RCC 7860 (cell line): ENCODE data around the gene B4GALNT1.
A peak's percentile ranks its signal among the peaks of the same experiment; 100 is the strongest.

ENCODE experiments used
- DNase-seq: peaks from one replicate; pipeline ENCODE4 v3.0.0-alpha.2; 2015; ENCODE audit warnings: low spot score
- FAIRE-seq: peaks from 2 replicates; lab custom pipeline; 2012; peaks lifted over from hg19 to GRCh38; lab: Jason Lieb, UNC

Gene B4GALNT1

DNA sequence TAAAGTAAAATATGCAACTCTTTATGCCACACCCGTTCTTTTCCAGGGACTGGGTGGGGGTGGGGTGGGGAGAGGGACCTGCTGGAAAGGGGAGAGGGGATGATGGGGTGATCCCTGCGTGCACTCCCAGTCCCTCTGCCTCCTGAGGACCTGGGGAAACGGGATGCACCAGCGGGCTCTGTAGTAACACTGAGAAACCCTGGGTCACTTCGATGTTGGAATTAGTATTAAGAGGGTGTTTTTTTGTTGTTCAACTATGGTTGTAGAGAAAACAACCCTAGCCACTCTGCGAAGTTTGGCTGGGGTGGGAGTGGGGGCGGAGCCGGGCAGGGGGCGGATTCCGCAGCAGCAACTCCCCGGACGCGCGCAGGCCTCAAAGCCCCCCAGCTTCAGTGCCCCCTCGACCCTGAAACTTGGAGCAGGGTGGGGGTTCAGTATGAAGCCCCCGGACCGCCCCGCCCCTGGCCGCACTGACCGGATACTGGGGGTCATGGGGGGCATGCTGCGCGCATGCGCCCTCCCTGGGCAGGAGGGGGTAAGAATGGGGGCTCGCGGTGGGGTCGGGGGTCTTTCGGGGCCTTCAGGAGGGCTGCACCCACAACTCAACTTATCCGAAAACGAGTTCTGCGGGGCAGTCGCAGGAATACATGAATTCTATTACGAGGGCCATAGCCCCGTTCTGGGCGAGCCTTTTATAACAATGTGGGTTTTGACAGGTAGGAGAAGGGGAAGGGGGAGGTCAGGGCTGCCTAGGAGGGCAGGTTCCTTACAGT lies 23.0 kb downstream of the B4GALNT1 start:
- FAIRE-seq (no peak), DNase-seq (no peak)

DNA sequence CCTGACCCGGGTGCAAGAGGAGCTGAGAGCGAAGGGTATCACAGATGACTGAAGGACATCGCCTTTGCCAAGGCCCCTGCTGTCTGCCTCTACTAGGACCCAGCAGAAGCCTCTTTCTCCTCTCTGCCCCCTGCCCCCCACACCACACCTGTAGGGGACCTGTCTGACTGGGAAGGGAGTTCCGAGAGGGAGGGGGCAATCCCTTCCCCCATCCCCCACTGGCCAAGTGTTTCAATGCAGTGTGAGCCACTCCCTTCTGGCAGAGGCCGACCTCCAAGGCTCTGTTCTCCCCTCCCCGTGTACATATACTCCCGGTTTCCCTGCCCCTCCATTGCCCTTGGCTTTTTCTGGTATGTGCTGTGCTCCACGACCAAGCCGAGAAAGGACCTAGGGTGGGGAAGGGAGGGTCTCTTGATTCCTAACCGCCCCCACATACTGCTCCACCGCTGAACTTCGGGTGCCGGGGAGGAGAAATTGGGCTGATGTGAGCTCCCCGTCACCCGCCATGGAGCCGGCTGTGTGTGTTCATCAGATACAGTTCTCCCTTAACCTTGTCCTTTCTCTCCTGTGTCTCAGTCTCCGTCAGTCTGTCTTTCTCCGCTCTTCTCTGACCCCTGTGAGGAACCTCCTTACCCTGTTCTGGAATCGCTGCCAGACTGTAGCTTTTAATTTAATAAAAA lies 23.8 kb downstream of the B4GALNT1 start:
- DNase-seq (no peak), FAIRE-seq (no peak)

- FAIRE-seq (no peak), DNase-seq (no peak)
Measured at GRCh38 chr12:57607958-57608663, 24.9 kb downstream of the B4GALNT1 start.

- FAIRE-seq, result no peak
- DNase-seq, result no peak
Measured at GRCh38 chr12:57606821-57607220, 26.2 kb downstream of the B4GALNT1 start.

GRCh38 chr12:57606399-57606798 lies 26.6 kb downstream of the B4GALNT1 start:
- DNase-seq, result no peak
- FAIRE-seq, result no peak

DNA sequence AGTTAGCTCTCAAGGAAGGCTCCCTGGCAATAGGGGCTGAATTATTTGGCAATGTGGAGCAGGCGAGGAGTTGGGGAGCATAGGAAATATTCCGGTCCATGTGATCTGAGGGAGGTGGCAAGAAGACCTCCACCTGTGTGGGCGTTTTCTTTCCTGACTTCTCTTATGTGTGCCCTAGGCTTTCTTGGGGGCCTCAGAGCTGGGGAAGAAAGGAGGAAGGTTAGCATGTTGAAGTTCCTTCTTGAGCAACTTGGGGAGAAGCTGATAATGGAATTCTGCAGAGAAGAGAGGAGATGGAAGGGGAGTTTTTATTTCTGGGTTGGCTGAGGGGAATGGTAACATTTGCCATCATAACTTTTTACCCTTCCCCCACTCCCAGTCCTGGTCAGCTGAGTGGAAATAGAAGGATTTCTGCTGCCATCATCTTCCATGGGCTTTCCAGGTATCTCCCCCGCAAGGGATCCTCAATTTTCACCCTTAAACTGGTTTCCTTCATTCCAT lies 27.1 kb downstream of the B4GALNT1 start:
- DNase-seq (no peak), FAIRE-seq (no peak)

GRCh38 chr12:57604992-57605810 lies 27.8 kb downstream of the B4GALNT1 start:
- FAIRE-seq, result no peak
- no peak for DNase-seq

- no peak for DNase-seq
- FAIRE-seq, result no peak
Measured at GRCh38 chr12:57604454-57604991, 28.5 kb downstream of the B4GALNT1 start, which contains the start of gene DTX3. Gene DTX3, plus strand, starts transcription at chr12:57604824. Its CDS starts 1,694 bp downstream, at chr12:57606518.

- DNase-seq, result no peak
- no peak for FAIRE-seq
Measured at GRCh38 chr12:57603815-57604453, 29.1 kb downstream of the B4GALNT1 start.

DNA sequence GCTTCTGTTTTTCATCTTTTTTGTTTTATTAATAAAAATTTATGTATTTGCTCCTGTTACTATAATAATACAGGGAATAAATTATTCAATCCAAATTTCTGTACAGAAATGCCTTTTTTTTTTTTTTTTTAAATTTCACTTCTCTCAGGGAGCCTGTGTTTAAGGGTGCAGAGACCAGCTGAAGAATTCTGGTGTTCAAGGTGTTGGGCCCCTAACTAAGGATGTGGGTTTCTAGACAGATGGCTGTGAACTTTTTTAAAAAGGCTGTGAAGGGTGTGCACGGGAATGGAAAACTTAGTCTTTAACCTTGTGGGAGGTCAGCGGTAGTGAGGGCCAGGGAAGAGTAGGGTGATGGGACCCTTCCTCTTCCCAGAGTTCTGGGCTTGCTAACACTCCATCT lies 29.7 kb downstream of the B4GALNT1 start:
- no peak for FAIRE-seq

GRCh38 chr12:57602544-57602943 lies 30.5 kb downstream of the B4GALNT1 start:
- no peak for DNase-seq
- no peak for FAIRE-seq

More for the DNA sequence above, 29.7 kb downstream of the B4GALNT1 start:
- DNase-seq, result no peak

DNA sequence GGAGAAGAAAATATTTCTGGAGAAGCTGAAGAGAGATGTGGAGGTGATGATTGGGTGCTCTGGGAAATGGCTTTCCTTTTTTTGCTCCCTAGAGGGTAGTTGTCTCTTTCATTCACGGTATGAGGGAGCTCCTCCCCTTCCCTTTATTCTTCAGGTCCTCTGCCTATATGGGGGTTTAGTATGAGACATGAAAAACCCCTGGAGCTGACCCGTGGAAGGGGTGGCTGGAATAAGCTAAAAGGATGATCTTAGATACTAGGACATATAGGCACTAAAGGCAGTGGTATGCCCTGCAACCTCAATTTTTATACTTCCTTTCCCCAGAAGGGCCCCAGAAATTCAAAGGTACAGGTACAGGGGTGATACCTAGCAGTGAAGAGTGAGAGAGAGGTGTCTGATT lies 32.6 kb downstream of the B4GALNT1 start:
- DNase-seq, result no peak
- no peak for FAIRE-seq

GRCh38 chr12:57593187-57593586 lies 39.8 kb downstream of the B4GALNT1 start:
- DNase-seq (no peak), FAIRE-seq (no peak)

GRCh38 chr12:57592551-57593165 lies 40.3 kb downstream of the B4GALNT1 start:
- no peak for FAIRE-seq

DNA sequence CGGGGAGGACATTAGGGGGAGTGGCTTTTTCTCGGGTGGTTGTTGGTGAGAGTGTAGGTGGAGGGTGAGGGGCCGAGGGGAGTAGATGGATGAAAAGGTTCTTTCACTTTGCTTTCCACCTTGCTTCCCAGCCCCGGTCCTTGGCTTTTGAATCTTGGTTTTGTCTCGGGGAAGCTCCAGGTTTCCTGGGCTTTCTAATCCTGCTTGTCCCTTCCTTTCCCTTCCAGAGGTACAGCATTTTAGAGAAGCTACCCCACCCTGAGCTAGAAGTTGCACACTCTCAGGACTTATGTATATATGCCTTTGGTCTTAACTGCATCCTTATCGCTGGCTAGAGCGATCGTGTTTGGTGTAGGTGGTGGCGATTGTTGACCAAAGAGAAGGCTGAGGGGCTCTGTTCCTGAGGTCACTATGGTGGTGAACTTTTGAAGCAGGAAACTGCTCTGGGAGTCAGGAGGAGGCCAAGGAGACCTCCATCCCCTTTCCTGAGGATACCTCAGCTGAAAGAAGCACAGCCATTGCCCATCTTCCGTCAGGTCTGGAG lies 41.1 kb downstream of the B4GALNT1 start:
- FAIRE-seq, result no peak
- no peak for DNase-seq

More at GRCh38 chr12:57592551-57593165, 40.3 kb downstream of the B4GALNT1 start:
- DNase-seq, result no peak

DNA sequence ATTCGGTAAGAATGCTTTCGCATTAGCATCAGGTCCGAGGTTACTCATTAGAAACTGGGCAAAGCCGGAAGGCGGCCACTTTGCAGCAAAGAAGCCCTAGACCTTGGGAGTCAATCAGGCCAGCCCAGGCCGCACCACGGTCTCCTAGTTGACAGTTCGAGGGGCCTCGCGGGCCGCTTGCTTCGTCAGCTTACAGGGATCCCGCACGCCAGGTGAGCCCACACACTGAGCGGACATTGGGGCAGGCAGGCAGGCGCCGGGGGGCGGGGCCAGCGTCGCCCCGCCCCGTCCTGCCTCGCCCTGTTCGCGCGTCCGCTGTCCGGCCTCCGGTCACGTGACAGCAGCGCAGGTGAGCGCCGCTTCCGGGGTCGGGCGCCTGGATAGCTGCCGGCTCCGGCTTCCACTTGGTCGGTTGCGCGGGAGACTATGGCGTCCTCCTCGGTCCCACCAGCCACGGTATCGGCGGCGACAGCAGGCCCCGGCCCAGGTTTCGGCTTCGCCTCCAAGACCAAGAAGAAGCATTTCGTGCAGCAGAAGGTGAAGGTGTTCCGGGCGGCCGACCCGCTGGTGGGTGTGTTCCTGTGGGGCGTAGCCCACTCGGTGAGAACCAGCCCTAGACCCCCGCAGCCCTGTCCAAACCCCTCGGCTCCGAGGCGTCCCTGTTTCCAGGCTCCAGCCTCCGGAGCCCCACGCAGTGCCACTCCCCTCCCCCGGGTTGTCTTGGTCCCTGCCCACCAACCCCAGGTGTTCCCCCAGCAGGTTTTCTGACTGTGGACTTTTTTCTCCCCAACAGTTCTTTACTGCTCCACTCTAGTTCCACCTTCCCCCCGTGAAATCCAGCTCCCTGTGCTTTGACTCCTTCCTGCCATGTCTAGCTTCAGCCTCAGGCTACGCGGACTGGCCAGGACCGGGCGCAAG lies 41.9 kb downstream of the B4GALNT1 start, which contains the start of gene PIP4K2C:
Gene PIP4K2C (plus strand): TSS at position 329 of the 918 bp plus-strand sequence. CDS start 98 bp downstream, at position 427.
- FAIRE-seq (no peak), DNase-seq (peak; percentile 57)

DNA sequence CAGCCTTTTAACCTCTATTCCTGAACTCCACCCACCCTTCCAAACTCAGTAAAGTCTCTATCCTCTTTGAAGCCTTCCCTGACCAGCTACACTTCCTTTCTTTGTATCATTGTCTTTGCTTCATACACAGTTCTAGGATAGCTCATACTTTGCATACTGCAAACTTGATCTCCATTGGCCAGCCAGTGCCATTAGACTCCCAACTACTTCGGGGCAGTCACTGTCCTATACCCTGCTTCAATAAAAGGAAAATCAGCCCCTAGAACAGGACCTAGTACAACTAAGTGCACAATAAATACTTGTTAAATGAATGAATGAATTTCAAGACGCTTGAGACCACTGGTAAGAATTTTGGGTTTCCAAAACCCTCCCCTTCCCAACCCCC lies 42.5 kb downstream of the B4GALNT1 start:
- no peak for FAIRE-seq
- DNase-seq, result no peak
